GM19397 (cell line): Measurements from ENCODE around the gene LPCAT1.
"Not testable (repeated sequence)": the region's sequence is repeated elsewhere in the genome, so short reads cannot be mapped to it uniquely, and the experiment has no call there.

Source experiments
- ATAC-seq: cut with Tn5 transposase; IDR thresholded peaks from one replicate; pipeline ENCODE4 v1.9.1; 2021; ENCODE audit warnings: mild to moderate bottlenecking, moderate library complexity; ENCODE audit not compliant: unreplicated experiment

The LPCAT1 gene

GRCh38 chr5:1431021-1431811, 92.5 kb downstream of the LPCAT1 start:
- ATAC-seq = no peak

DNA sequence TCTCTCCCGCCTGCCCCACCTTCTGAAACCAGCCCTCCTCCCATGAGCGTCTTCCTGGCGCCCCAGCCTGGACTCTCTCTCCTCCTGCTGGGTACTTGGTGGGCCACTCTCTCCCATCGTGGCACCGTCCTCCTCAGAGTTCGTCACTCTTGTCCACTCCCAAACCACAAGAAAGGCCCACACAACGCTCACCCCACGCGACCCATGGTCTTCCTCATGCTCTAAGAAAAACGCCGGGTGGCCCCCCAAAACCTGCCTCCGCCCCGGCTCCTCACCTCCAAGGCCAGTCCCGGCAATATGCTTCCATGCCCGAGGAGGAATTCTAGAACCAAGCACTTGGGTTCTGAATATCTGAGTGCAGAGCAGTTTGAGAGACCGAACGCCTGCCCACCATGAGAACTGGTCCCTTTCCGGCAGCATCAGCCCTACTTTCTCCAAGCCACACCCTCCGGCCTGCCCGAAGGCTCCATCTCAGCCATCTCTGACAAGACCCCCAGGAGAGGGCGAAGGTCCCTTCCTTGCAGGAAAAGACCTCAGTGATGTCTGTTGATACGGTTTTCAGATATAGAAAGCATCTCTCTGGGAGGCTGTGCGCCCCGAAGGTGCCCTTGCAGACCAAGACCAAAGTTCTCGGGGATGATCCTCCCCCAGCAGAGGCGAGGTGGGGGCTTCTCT, 93.5 kb downstream of the LPCAT1 start:
- no peak for ATAC-seq

- no peak for ATAC-seq
Observed at GRCh38 chr5:1429496-1429895, 94.3 kb downstream of the LPCAT1 start.

DNA sequence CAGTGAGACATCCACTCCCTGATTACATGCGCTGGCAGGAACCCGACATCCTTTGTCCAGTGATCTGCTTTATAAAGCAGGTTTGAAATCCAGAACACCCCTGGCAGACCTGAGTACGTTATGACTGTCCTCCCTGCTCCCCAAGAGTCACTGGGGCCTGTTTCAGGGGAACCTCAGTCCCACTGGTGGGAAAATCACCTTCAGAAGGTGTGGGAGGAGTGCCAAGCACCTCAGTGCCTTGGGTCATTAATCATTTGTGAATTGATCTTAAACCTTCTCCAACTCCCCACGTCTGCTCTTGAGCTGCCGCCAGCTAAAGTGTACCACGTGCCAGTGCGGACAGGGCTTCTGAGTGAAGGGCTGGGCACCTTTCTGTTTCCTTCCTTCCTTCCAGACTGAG, 94.7 kb downstream of the LPCAT1 start:
- ATAC-seq = no peak

DNA sequence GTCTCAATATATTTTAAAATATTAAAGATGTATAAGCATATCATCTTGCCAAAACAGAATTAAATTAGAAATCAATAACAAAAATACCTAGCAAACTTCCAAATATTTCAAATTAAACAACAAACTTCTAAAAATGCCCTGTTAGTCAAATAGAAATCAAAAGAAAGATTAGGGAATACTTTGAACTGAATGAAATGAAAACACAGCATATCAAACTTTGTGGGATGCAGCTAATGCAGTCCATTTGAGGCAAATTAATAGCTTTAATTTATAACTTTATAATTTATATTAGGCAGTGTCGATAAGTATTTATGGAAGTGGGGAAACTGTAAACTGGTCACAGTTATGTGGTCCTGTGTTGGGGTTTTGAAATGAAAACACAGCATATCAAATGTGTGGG, 95.7 kb downstream of the LPCAT1 start:
- ATAC-seq = no peak

DNA sequence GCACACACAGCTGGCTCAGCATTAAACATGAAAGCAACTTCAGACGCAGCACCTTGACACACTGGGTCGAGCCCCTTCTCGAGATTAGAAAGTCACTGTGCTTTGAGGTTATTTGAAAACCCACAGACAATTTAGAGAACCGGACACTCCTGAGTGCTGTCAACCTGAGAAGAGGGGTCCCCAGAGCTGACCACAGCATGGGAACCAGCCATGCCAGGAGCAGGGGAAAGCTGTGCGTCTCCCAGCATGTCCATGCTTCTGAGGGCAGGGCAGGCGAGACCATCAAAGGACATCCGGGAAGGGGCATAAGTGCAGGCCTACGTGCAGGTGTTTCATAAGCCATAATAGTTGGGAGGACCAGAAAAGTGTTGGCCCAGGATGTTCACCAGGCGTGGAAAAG, 99.0 kb downstream of the LPCAT1 start:
- ATAC-seq = no peak

- ATAC-seq = no peak
Observed at GRCh38 chr5:1423901-1424603, 99.7 kb downstream of the LPCAT1 start.

DNA sequence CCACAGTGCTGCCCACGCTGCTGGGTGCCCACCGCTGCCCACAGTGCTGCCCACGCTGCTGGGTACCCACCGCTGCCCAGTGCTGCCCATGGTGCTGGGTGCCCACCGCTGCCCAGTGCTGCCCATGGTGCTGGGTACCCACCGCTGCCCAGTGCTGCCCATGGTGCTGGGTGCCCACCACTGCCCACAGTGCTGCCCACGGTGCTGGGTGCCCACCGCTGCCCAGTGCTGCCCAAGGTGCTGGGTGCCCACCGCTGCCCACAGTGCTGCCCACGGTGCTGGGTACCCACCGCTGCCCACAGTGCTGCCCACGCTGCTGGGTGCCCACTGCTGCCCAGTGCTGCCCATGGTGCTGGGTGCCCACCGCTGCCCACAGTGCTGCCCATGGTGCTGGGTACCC, 101.2 kb downstream of the LPCAT1 start:
- not testable (repeated sequence) for ATAC-seq

DNA sequence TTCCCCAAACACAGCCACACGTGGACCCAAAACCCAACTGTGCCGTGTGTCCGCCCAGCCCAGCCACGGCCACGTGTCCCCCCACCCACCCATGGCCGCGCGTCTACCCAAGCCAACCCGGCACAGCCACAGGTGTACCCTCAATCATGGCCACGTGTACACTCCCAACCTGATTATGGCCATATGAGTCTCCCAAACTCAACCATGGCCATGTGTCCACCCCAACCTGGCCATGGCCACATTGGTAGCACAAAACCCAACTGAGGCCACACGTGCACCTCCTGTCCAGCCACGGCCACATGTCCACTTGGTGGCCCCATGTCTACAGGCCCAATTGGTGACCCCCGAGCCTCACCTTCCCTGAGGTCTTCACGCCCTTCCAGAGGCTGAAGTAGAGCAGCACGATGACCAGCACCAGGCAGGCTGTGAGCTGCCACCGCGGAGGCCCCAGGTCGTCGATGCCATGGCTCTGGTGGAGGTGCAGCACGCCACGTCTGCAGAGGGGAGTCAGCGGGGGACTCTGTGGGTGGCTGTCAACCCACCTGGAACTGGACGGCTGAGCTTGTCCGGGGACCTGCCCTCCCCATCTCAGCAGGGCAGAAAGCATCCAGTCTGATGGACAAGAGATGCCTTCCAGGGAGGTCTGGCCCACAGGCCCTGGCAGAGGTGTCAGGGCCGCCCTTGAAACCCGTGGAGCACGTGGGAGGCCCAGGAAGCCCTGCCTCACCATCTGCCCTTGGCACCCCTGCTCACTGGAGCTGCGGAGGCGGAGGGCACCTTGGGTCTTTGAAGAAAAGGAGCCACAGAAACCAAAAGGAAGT, 102.0 kb downstream of the LPCAT1 start:
- no peak for ATAC-seq

GRCh38 chr5:1420211-1421195, 103.3 kb downstream of the LPCAT1 start:
- ATAC-seq = no peak

DNA sequence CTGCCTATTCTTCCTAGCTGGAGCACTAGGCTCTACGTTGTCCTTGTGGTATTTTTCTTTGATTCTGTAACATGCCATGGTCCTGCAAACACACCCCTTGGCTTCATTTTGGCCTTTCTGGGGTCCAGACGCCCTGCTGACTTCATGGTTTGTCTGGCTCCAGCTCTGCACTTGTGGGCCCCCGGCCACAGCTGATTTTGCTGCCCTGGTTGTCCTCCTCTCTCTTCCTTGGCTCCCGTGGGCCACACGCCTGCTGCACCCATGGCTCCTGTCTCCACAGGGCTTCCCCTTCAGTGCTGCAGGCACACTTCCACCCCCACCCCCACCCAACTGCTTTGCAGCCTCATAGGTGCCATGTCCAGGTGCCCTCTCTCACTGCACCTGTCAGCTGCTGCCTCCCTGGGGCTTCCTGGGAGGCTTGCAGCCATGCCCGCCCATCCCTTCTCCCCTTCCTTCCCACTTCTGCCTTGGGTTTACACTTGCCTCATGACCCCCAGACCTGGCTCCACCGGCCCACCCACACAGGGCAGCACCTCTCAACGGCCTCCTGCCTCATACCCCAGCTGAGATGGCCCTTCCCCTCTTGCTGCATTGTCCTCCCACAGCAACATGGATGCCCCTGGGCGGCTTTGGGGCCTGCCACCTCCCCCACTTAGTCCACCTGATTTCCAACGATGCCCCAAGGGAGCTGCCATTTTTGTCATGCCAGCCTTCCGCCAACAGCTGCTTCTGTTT, 104.1 kb downstream of the LPCAT1 start:
- no peak for ATAC-seq

- ATAC-seq = no peak
Observed at GRCh38 chr5:1418921-1419280, 104.9 kb downstream of the LPCAT1 start.

- no peak for ATAC-seq
Observed at GRCh38 chr5:1418238-1418920, 105.4 kb downstream of the LPCAT1 start.

DNA sequence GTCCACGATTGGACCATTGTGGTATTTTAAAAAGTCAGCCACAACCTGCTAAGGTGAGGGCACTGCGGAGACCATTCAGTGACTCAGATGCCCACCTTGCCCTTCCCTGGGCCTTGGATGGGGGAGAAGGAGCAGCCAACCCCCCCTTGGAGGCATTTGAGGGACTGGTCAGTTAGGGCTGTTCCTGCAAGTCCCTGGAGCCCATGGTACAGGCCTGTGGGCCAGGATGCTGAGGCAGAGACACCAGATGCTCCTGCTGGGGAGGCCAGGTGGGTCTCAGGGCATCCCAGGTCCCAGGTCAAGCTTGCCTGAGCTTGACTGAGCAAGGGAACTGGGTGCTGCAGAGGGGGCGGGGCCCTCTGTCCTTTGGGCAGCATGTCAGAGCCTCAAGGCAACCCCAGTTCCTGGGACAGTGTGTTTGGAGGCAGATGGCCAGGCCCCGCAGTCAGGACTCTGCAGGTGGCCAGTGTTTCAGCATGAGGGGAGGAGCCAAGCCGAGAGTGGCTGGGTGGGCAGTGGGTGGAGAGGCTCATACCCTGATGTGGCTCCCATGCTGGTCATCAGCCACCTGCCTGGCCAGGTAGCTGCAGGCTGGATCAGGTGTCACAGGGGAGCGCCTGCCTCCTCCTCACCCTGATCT, 106.1 kb downstream of the LPCAT1 start:
- ATAC-seq = no peak

- ATAC-seq = no peak
Observed at GRCh38 chr5:1416856-1417469, 106.8 kb downstream of the LPCAT1 start.

DNA sequence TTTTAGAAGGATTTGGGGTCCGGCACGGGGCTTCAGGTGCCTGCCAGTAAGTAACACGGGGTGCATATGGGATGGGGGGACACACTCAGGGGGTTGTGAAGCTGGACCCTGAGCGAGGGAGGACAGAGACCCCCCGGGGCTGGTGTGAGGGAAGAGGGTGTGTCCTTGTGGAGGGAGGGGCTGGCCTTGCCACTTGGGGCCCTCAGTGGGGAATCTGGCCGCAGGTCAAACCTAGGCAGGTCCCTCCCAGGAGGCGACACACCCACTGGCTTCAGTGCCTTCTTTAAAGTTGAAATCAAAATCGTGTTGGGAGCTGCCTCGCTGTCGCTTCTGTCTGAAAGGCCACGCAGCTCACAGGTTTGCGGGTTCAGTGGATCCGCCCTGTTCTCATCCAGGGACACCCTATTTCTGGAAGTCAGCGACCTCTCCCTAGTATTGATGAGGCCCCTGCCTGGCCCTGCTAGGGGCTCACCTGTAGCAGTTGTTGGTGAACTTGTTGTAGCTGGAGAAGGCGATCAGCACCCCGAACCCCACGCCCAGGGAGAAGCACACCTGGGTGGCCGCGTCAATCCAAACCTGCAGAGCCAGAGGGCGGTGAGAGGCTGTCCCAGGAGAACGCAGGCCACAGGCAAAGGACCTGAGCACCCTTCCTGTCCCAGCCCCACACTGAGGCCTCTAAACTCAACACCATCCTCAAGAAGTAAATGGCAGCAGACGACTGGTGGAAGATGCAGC, 108.0 kb downstream of the LPCAT1 start:
- no peak for ATAC-seq

- ATAC-seq = no peak
Observed at GRCh38 chr5:1415059-1415425, 108.7 kb downstream of the LPCAT1 start.
